Measurements from ENCODE around the gene SUFU. TPM values are rescaled to one million over a fixed set of nuclear protein-coding genes. Genes with fewer than 3 reads are reported as not detected.

The SUFU gene
- total and polyA plus RNA-seq, 2 of the 13 experiments (the other 11 are each of a cell fraction or from before 2014, with no cell fraction given), result 2.9 to 5.5 TPM

GRCh38 chr10:102461187-102462054, 42.4 kb upstream of the SUFU start (continued):
- TF ChIP-seq SRSF1 (optimal IDR thresholded peaks at IDR 0.05; ENCODE audit: low read depth, low read length), result no peak
- no peak for TF ChIP-seq ZNF275 (CRISPR knock-in tag; IDR thresholded peaks at IDR 0.05; ENCODE audit: borderline replicate concordance)
- TF ChIP-seq HOXA3 (CRISPR knock-in tag; IDR thresholded peaks at IDR 0.05), result peak; percentile 99
- no peak; the same call in 1 of the 2 replicates for TF ChIP-seq MEF2D (CRISPR knock-in tag; IDR thresholded peaks at IDR 0.05)
- peak; percentile 51; the same call in 1 of the 2 replicates for TF ChIP-seq ETV5 (CRISPR knock-in tag; IDR thresholded peaks at IDR 0.05; ENCODE audit: borderline replicate concordance)
- TF ChIP-seq ZMAT3 (CRISPR knock-in tag; conservative IDR thresholded peaks at IDR 0.05), result no peak
- no peak for TF ChIP-seq DR1 (CRISPR knock-in tag; IDR thresholded peaks at IDR 0.05)
- TF ChIP-seq TRIM22 (IDR thresholded peaks at IDR 0.05), result no peak

- intact Hi-C loops (cut with micrococcal nuclease; ENCODE audit: unreplicated experiment) (loop anchor here (2.0 kb wide), 1 partner anchor 42 kb away; the partner anchor contains the start of gene FBXL15), in situ Hi-C loops (cut with HindIII; ENCODE audit: extremely low pct_ligation_motif_present, low pct_unique_long_range_greater_than_20kb) (loop anchor here (5.0 kb wide), 1 partner anchor 40 kb away; the partner anchor contains the start of gene FBXL15)
- Histone ChIP-seq H3K79me2 (ENCODE audit: insufficient read depth, low read length) (no peaks in the 10 kb centered on the region), H3K4me1 (ENCODE audit: insufficient read depth, low read length) (peaks cover 58% of the 10 kb centered on the region), H3K27ac (ENCODE audit: extremely low read length, insufficient read depth, low read length) (peak overlapping the region; percentile 62), H3K4me2 (ENCODE audit: low read depth, low read length) (peak overlapping the region; percentile 96), H3K27me3 (ENCODE audit: control insufficient read depth in 1 of 2, insufficient read depth in 2 of 2, low read length in 2 of 2) (no peaks in the 10 kb centered on the region), H3K9ac (ENCODE audit: insufficient read depth, low read depth, low read length) (0 out of 2 replicates have a peak overlapping the region, but pooled peaks have one; percentile 8), H3K4me3 (replicated peaks in 1 of 3; ENCODE audit: insufficient read depth in 1 of 3, low read depth in 2 of 3, low read length in 3 of 3) (peak overlapping the region; percentile 60 to 74 (median 64)), H3K9me3 (ENCODE audit: low read length) (no peaks in the 10 kb centered on the region), H4K20me1 (ENCODE audit: insufficient read depth, low read length) (no peaks in the 10 kb centered on the region), H2AFZ (ENCODE audit: low read length) (no peak overlapping the region), H3K36me3 (replicated peaks in 1 of 2; ENCODE audit: control insufficient read depth in 1 of 2, insufficient read depth in 2 of 2, low read length in 2 of 2) (no peaks in the 10 kb centered on the region)
- FAIRE-seq (no peak), DNase-seq (ENCODE audit: low spot score) (no peak), ATAC-seq (peak; percentile 30)
- ChIA-PET POLR2A (interaction anchor here (1.3 to 4.6 kb wide), 7 partner anchors 11 to 41 kb away, joined by 3 to 73 read pairs (median 11); partner anchors contain the start of genes ACTR1A, C10orf95, CUEDC2 and FBXL15), CTCF (ENCODE audit: low intra/inter-chr PET ratio, low total read pairs) (interaction anchor here (1.3 kb wide), 1 partner anchor 16 kb away, joined by 3 read pairs; no protein-coding TSS in a partner anchor)
- 8% methylated on average over 6 of the region's 6 CpGs for WGBS (ENCODE audit: low lambda C conversion rate)
- no TSS peak for BruUV-seq (replicated peaks)
- TF ChIP-seq CCDC6 (CRISPR knock-in tag; IDR thresholded peaks at IDR 0.05) (0 out of 2 replicates have a peak, but pooled peaks have one; percentile 54), ZNF160 (CRISPR knock-in tag; IDR thresholded peaks at IDR 0.05) (no peak), UBTF (CRISPR knock-in tag; IDR thresholded peaks at IDR 0.05) (peak; percentile 27; the same call in 1 of the 2 replicates), EP300 (IDR thresholded peaks at IDR 0.05; ENCODE audit: low read depth in 2 of 2, low read length in 2 of 2) (no peak), EP300 (CRISPR knock-in tag; IDR thresholded peaks at IDR 0.05; ENCODE audit: borderline replicate concordance) (no peak), ERF (CRISPR knock-in tag; IDR thresholded peaks at IDR 0.05) (0 out of 2 replicates have a peak, but pooled peaks have one; percentile 11), RAD21 (CRISPR knock-in tag; IDR thresholded peaks at IDR 0.05) (no peak), POLR2AphosphoS5 (IDR thresholded peaks at IDR 0.05; ENCODE audit: low read depth, low read length) (no peak), RELA (CRISPR knock-in tag; IDR thresholded peaks at IDR 0.05) (no peak), JUN (CRISPR knock-in tag; IDR thresholded peaks at IDR 0.05) (no peak)
These were observed 41.2 kb upstream of the SUFU start for GRCh38 chr10:102462512-102463054.

All from HepG2 (cell line).